ENCODE data around the gene PPP1R11. TPM values are rescaled to one million over a fixed set of nuclear protein-coding genes. Genes with fewer than 3 reads are reported as not detected.

The PPP1R11 gene
- total RNA-seq, 1 donor from 2014 or later = 22.7 TPM

DNA sequence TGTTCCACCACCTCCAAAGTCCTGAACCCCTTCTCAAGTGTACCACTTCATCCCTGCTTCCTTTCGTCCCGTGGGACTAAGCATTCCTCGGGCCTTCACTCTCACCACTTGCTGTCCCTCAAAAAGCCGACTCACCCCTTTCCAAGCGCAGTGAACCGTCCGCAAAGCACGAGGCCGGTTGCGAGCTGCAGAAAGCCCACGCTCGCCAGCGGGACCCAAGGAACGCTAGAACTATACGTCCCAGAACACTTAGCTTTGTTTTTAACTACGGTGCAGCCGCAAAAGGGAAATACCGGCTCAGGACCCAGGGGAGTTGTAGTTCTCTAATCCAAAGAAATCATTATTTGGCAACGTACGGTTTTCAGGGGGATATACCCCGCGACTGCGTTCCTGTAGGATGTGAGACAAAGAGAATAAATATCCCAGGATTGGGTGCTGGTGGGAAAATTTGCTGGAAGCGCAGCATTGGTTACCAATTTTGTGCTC, 6.3 kb upstream of the PPP1R11 start:
- TF ChIP-seq, protein P1, sequence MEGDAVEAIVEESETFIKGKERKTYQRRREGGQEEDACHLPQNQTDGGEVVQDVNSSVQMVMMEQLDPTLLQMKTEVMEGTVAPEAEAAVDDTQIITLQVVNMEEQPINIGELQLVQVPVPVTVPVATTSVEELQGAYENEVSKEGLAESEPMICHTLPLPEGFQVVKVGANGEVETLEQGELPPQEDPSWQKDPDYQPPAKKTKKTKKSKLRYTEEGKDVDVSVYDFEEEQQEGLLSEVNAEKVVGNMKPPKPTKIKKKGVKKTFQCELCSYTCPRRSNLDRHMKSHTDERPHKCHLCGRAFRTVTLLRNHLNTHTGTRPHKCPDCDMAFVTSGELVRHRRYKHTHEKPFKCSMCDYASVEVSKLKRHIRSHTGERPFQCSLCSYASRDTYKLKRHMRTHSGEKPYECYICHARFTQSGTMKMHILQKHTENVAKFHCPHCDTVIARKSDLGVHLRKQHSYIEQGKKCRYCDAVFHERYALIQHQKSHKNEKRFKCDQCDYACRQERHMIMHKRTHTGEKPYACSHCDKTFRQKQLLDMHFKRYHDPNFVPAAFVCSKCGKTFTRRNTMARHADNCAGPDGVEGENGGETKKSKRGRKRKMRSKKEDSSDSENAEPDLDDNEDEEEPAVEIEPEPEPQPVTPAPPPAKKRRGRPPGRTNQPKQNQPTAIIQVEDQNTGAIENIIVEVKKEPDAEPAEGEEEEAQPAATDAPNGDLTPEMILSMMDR (IDR thresholded peaks at IDR 0.05) = no peak
- TF ChIP-seq EZH2 (IDR thresholded peaks at IDR 0.05) (no peak), EZH2phosphoT487 (IDR thresholded peaks at IDR 0.05) (no peak)
- Histone ChIP-seq H3K36me3 (peaks cover 6% of the 10 kb centered on the region), H3K27me3 (no peaks in the 10 kb centered on the region), H3K4me1 (peaks cover 9% of the 10 kb centered on the region), H4K20me1 (ENCODE audit: low read depth) (no peaks in the 10 kb centered on the region), H3F3A (ENCODE audit: low read depth) (no peaks in the 10 kb centered on the region), H2AFZ (replicated peaks) (peak overlapping the region; percentile 96), H3K9me3 (ENCODE audit: low read depth) (no peaks in the 10 kb centered on the region), H3K79me2 (ENCODE audit: low read depth) (peaks cover 23% of the 10 kb centered on the region), H3K27ac (no peak overlapping the region), H3K9ac (peak overlapping the region; percentile 92), H3K4me3 (peak overlapping the region; percentile 98), H3K4me2 (peak overlapping the region; percentile 94)
- no peaks in the 10 kb centered on the region for H3K9me3 Mint-ChIP-seq
- peaks cover 18% of the 10 kb centered on the region for H3K4me1 Mint-ChIP-seq
- DNase-seq (ENCODE audit: low spot score) = peak; percentile 64
- no peaks in the 10 kb centered on the region for H3K27me3 Mint-ChIP-seq (ENCODE audit: insufficient read depth, low read depth)
- peak overlapping the region; percentile 97 for H3K4me3 Mint-ChIP-seq
- peaks cover 4% of the 10 kb centered on the region for H3K36me3 Mint-ChIP-seq
- H3K27ac Mint-ChIP-seq = peak overlapping the region; percentile 88

DNA sequence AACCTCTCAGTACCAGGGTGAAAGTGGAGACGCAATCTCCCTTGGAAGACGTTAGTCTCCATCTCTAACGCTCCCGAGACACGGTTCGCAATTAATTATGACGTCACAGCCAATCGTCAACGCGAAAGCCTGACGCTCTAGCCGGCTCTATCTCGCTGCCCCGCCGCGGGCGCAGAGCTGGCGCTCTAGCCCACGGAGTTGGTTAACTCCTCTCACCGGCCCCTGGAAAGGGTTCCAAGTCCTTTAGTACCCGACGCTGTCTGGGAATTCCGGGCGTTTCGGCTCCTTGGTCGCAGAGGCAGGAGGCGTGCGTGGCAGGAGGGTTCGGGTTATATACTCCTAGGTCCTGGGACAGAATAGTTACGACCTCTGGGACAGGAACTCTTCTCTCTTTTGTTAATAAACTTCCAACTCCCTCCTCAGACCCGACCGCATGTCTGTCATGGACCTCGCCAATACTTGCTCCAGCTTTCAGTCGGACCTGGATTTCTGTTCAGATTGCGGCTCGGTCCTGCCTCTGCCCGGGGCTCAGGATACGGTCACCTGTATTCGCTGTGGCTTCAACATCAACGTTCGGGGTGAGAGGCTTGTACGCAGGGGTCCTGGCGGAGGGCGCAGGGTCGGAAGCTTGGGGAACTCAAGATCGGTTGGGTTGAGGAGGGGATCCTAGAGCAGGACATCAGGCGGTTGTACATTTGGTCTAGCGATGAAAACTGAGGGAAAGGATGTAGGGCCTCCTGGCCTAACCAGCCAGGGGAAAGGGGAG, 5.7 kb upstream of the PPP1R11 start, which contains the start of gene POLR1H:
Gene POLR1H (plus strand): TSS at position 174 of the 766 bp plus-strand sequence. CDS start 260 bp downstream, at position 434.
- Histone ChIP-seq H3K9me3 (ENCODE audit: low read depth) (no peaks in the 10 kb centered on the region), H3K27me3 (no peaks in the 10 kb centered on the region), H3K4me1 (peaks cover 15% of the 10 kb centered on the region), H4K20me1 (ENCODE audit: low read depth) (no peaks in the 10 kb centered on the region), H3F3A (ENCODE audit: low read depth) (peaks cover 4% of the 10 kb centered on the region), H2AFZ (replicated peaks) (peak within 1 kb of the TSS; percentile 96), H3K79me2 (ENCODE audit: low read depth) (peaks cover 23% of the 10 kb centered on the region), H3K27ac (no peak within 1 kb of the TSS), H3K4me2 (peak within 1 kb of the TSS; percentile 94), H3K9ac (peak within 1 kb of the TSS; percentile 92), H3K36me3 (peaks cover 6% of the 10 kb centered on the region), H3K4me3 (peak within 1 kb of the TSS; percentile 98)
- no peaks in the 10 kb centered on the region for H3K27me3 Mint-ChIP-seq (ENCODE audit: insufficient read depth, low read depth)
- peak within 1 kb of the TSS; percentile 88 for H3K27ac Mint-ChIP-seq
- peaks cover 4% of the 10 kb centered on the region for H3K36me3 Mint-ChIP-seq
- no peaks in the 10 kb centered on the region for H3K9me3 Mint-ChIP-seq
- DNase-seq (ENCODE audit: low spot score) = peak; percentile 99
- no peak for TF ChIP-seq EZH2phosphoT487 (IDR thresholded peaks at IDR 0.05)
- TF ChIP-seq EZH2 (IDR thresholded peaks at IDR 0.05) = no peak
- TF ChIP-seq, protein P1 (IDR thresholded peaks at IDR 0.05) = no peak
- H3K4me3 Mint-ChIP-seq = peak within 1 kb of the TSS; percentile 97
- H3K4me1 Mint-ChIP-seq = peaks cover 24% of the 10 kb centered on the region

DNA sequence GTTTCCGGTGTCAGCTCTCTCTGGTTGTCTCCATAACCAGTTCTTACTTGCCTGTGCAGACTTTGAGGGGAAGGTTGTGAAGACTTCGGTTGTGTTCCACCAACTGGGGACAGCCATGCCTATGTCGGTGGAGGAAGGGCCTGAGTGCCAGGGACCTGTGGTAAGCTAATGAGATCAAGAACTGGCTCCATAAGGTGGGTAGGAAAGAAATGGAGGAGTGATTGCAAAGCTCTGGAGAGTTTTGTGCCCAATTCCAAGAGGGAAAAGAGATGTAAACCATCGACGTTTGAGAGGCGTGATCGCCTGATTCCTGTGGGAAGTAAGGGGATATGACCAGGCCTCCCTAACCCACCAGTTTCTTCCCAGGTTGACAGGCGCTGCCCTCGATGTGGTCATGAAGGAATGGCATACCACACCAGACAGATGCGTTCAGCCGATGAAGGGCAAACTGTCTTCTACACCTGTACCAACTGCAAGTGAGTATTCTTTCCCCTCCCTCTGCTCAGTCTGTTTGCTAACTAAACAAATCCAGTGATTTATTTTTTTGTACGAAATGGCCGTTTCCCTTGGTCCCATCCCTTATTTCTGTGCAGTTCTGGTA, 5.0 kb upstream of the PPP1R11 start:
- Histone ChIP-seq H3K9ac (peak overlapping the region; percentile 53), H3K4me2 (peak overlapping the region; percentile 94), H3K27me3 (no peaks in the 10 kb centered on the region), H3K9me3 (ENCODE audit: low read depth) (no peaks in the 10 kb centered on the region), H4K20me1 (ENCODE audit: low read depth) (no peaks in the 10 kb centered on the region), H3K4me3 (peak overlapping the region; percentile 98), H3K36me3 (peaks cover 6% of the 10 kb centered on the region), H3K4me1 (peaks cover 17% of the 10 kb centered on the region), H2AFZ (replicated peaks) (peak overlapping the region; percentile 85), H3F3A (ENCODE audit: low read depth) (peaks cover 9% of the 10 kb centered on the region), H3K27ac (no peak overlapping the region), H3K79me2 (ENCODE audit: low read depth) (peaks cover 23% of the 10 kb centered on the region)
- Mint-ChIP-seq H3K36me3 (peaks cover 4% of the 10 kb centered on the region), H3K4me1 (peaks cover 26% of the 10 kb centered on the region), H3K9me3 (no peaks in the 10 kb centered on the region), H3K27me3 (ENCODE audit: insufficient read depth, low read depth) (peaks cover 3% of the 10 kb centered on the region), H3K27ac (peak overlapping the region; percentile 88), H3K4me3 (peak overlapping the region; percentile 97)
- no peak for DNase-seq (ENCODE audit: low spot score)
- TF ChIP-seq EZH2phosphoT487 (IDR thresholded peaks at IDR 0.05) (no peak), EZH2 (IDR thresholded peaks at IDR 0.05) (no peak)

All from neural progenitor cell (in vitro differentiated cells).